Measurements from ENCODE around the gene TBR1.

Gene TBR1

DNA sequence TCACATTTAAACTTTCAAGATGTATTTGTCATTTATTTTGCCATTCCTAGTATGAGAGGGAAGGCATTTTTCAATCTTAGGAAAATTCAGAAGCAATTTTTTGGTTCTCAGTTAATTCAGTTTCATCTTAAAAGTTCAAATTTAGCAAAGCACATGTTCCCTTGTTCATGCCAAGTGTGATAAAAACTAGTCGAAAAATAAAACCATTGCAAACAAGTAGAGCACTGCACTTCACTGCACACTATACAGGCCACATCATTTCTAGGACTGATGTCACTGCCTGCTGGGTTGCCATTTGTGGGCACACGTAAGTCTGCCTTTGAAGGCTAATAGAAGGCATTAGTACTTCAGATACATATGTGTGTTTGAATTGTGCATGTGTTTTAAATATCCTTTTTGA, 14.3 kb downstream of the TBR1 start:
- DNase-seq, result no peak

DNA sequence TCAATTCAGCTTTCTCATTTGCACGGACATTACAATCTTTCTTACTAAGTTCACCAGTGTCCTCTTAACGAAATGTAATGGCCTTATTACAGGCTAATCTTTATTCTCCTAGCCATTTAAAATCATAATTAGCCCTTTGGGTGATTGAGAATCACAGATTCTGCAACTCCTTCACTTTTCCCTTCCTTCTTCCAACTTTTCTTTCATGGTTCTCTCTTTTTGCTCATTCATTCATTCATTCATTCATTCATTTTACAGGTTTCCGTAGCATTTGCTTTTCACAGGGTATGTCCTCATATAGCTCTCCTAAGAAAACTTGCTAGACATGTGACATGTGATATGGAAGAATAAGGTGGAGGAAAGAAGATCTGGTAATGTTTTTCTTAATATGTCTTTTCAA, 16.0 kb downstream of the TBR1 start:
- no peak for DNase-seq

DNA sequence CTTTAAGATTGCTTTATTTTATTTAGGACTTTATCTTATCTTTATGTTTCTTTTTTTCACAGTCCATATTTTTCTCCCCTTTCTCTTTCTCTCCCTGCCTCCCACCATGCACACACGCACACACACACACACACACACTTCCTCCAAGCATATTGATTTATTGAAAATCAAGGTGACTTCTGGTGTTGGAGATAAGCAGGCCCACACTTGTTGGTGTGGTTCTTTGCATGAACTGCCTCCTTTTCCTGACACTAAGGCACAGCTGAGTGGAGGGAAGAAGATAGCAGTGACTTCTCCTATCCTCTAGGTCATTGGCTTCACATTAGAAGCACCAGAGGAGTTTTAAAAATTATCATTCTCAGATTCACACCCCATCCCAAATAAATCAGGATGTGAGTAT, 18.0 kb downstream of the TBR1 start:
- no peak for DNase-seq

DNA sequence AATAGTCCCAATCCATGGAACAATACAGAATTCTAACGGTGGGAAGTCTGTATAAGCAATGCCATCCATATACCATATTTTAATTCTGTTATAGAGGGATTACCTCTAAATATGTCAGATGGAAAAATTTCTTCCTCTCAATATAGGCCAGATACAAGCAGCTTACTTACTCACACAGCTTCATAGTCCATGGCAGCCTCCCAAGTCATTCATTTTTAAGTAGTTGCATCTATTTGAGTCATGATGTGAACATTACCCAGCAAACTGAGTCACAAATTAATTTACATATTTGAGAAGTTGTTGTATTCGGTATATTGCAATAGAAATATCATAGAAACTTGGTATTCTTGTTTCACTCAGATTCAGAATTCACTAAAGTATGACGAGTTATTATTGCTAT, 20.3 kb downstream of the TBR1 start:
- DNase-seq, result no peak

DNA sequence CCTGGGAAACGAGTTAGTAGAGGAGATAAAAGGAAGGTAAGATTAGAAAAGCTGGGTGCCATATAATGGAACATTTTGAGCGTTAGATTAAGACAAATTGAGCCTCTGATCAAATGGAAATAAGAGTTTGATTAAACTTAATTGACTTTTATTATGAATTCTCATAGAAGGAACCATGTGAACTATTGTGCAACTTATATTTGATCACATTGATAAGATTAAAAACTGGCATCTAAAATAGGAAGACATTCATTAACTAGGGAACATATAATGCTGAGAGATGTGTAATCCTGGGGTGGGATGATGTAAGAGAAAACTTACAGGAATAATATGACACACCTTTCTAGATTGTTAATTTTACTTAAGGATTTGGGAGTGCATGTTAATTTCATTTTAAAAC, 22.5 kb downstream of the TBR1 start:
- no peak for DNase-seq

DNA sequence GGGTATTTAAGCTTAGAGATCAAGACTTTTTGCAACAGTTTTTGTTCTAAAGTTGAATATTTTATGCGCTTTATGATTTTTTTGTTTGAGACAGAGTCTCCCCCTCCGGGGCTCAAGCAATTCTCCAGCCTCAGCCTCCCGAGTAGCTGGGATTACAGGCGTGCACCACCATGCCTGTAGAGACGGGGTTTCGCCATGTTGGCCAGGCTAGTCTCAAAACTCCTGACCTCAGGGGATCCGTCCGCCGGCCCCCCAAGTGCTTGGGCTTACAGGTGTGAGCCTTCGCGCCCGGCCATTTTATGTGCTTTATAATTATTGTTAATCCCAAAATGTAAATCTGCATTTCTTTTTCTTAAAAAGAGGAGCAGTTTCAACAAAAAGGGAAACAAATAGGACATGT, 29.0 kb downstream of the TBR1 start:
- no peak for DNase-seq

DNA sequence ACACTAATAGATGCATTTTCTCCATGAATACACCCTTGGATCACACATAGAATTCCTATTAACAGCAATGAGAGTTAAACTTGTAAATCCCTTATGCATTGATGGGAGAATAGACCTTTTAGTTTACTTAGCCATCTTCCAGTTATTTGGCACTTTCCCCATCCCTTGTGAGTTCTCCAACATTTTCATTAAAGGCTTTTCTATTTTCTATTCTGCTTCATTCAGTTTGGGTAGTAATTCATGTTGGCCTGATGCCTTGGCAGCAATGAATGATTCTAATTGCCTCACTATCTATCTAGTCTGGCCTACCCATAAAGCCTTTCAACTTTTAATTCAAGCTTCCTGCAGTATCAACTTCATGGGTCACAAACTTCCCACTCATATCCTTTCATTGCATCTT, 32.3 kb downstream of the TBR1 start:
- no peak for DNase-seq

DNA sequence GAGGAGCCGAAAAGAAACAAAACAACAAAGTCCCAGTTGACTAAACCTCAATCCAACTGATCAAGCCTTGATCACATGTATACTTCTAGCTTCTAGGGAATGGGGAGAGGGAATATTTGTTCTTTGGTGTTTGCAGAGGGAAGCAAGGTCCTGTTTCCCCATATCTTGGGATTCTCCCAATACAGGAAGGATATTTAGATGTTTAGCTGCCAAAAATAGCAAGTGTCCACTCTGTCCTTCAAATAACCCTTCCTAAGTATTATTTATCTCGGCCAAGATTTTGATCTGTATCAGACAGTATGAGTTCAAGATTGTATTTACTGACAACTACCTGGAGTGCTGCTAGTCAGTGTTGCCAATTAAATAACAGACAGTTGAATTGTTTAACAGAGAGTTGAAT, 55.5 kb downstream of the TBR1 start:
- DNase-seq, result no peak

DNA sequence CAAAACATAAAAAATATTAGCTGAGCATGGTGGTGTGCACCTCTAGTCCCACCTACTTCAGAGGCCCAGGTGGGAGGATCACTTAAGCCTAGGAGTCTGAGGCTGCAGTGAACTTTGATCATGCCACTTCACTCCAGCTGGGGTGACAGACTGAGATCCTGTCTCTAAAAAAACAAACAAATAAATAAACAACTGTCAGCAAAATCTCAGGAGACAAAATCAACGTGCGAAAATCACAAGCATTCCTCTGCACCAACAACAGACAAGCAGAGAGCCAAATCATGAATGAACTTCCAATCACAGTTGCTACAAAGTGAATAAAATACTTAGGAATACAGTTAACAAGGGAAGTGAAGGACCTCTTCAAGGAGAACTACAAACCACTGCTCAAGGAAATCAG, 58.8 kb downstream of the TBR1 start:
- no peak for DNase-seq
